Measurements from ENCODE around the gene UBASH3A.

UBASH3A gene

GRCh38 chr21:42374864-42375499 is 28.7 kb upstream of the UBASH3A start:
- DNase-seq (ENCODE audit: low read depth), result no peak

- DNase-seq (ENCODE audit: low read depth), result no peak
These were observed 28.2 kb upstream of the UBASH3A start for GRCh38 chr21:42375506-42375905.

- no peak for DNase-seq (ENCODE audit: low read depth)
These were observed 27.8 kb upstream of the UBASH3A start for GRCh38 chr21:42375966-42376337.

GRCh38 chr21:42376338-42376982 is 27.2 kb upstream of the UBASH3A start:
- DNase-seq (ENCODE audit: low read depth), result no peak

GRCh38 chr21:42377211-42377950 is 26.3 kb upstream of the UBASH3A start:
- DNase-seq (ENCODE audit: low read depth), result no peak

- no peak for DNase-seq (ENCODE audit: low read depth)
These were observed 25.8 kb upstream of the UBASH3A start for GRCh38 chr21:42377951-42378340.

GRCh38 chr21:42378418-42378817 is 25.3 kb upstream of the UBASH3A start:
- DNase-seq (ENCODE audit: low read depth), result no peak

- no peak for DNase-seq (ENCODE audit: low read depth)
These were observed 24.1 kb upstream of the UBASH3A start for GRCh38 chr21:42379426-42380215.

- no peak for DNase-seq (ENCODE audit: low read depth)
These were observed 22.2 kb upstream of the UBASH3A start for GRCh38 chr21:42381347-42381984.

GRCh38 chr21:42382915-42383314 is 20.8 kb upstream of the UBASH3A start:
- no peak for DNase-seq (ENCODE audit: low read depth)

GRCh38 chr21:42383331-42383730 is 20.4 kb upstream of the UBASH3A start:
- DNase-seq (ENCODE audit: low read depth), result no peak

GRCh38 chr21:42384156-42384945 is 19.4 kb upstream of the UBASH3A start:
- DNase-seq (ENCODE audit: low read depth), result no peak

- DNase-seq (ENCODE audit: low read depth), result no peak
These were observed 18.7 kb upstream of the UBASH3A start for GRCh38 chr21:42384989-42385388.

- no peak for DNase-seq (ENCODE audit: low read depth)
These were observed 18.1 kb upstream of the UBASH3A start for GRCh38 chr21:42385619-42386018.

GRCh38 chr21:42386034-42386591 is 17.6 kb upstream of the UBASH3A start:
- no peak for DNase-seq (ENCODE audit: low read depth)

GRCh38 chr21:42387164-42387563 is 16.5 kb upstream of the UBASH3A start:
- no peak for DNase-seq (ENCODE audit: low read depth)

- DNase-seq (ENCODE audit: low read depth), result no peak
These were observed 15.8 kb upstream of the UBASH3A start for GRCh38 chr21:42387843-42388340.

GRCh38 chr21:42388740-42389448 is 14.8 kb upstream of the UBASH3A start:
- no peak for DNase-seq (ENCODE audit: low read depth)

GRCh38 chr21:42389449-42389835 is 14.3 kb upstream of the UBASH3A start:
- DNase-seq (ENCODE audit: low read depth), result no peak

- no peak for DNase-seq (ENCODE audit: low read depth)
These were observed 13.5 kb upstream of the UBASH3A start for GRCh38 chr21:42390193-42390592.

Measured in stimulated activated CD8-positive, alpha-beta memory T cell treated with anti-CD3 and anti-CD28 coated beads, Interleukin-7, amount 100 ng/mL, for 24 hours (primary cell).